Mammary epithelial cell (primary cell): ENCODE results near the gene GPX3.

Experiments
- EZH2 ChIP-seq: IDR thresholded peaks from 2 replicates; pipeline ENCODE4 v1.6.1; 2012; ENCODE audit warnings: low read length, inconsistent platforms, borderline replicate concordance
- TF ChIP-seq, protein P1 (sequence below), 2 donors: IDR thresholded peaks in 1 of 2; conservative IDR thresholded peaks in 1 of 2; 2 replicates each; pipeline ENCODE4 v1.5.1; 2011 to 2012; ENCODE audit warnings: inconsistent platforms in 2 of 2, low read length in 2 of 2, mild to moderate bottlenecking in 2 of 2, control low read depth in 1 of 2, low read depth in 1 of 2; ENCODE audit not compliant: insufficient read depth in 1 of 2; ENCODE audit errors: extremely low read depth in 1 of 2

DNA sequence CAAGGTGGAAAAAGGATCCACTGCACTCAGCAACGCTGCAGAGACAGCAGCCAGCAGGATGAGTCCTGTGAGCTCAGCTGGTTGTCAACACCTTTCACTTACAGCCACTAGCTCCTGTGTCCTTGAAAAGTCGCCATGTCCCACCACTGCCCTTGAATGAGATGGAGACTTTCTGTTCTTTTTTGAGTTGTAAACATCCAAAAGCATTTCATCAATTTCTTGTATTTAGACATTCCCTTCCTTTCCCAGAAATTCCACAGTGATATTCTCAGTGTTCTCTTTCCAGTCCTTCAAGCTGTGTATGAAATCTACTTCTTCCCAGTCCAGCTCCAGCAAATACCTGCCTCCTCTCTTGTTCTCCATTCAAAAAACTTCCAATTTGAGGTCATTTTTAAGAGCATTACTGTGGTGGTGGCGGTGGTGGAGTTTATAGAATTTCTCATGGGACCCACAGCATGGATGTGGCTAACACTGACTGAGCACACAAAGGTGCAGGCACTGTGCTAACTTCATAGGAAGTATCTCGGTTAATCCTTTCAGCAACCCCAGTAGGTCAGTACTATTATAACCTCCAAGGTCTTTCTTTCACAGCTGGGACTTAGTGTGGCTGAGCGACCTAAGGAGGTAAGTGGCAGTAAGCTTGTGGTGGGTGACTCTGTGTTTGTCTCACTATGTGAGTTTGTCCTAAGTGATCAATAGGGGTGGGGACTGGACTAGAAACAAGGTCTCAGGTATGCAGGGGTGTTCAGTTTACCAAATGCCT is 15.0 kb upstream of the GPX3 start:
- no peak for TF ChIP-seq EZH2
- TF ChIP-seq, protein P1, sequence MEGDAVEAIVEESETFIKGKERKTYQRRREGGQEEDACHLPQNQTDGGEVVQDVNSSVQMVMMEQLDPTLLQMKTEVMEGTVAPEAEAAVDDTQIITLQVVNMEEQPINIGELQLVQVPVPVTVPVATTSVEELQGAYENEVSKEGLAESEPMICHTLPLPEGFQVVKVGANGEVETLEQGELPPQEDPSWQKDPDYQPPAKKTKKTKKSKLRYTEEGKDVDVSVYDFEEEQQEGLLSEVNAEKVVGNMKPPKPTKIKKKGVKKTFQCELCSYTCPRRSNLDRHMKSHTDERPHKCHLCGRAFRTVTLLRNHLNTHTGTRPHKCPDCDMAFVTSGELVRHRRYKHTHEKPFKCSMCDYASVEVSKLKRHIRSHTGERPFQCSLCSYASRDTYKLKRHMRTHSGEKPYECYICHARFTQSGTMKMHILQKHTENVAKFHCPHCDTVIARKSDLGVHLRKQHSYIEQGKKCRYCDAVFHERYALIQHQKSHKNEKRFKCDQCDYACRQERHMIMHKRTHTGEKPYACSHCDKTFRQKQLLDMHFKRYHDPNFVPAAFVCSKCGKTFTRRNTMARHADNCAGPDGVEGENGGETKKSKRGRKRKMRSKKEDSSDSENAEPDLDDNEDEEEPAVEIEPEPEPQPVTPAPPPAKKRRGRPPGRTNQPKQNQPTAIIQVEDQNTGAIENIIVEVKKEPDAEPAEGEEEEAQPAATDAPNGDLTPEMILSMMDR (conservative IDR thresholded peaks at IDR 0.05 in 1 of 2, IDR thresholded peaks at IDR 0.05 in 1 of 2; ENCODE audit: extremely low read depth in 1 of 2, insufficient read depth in 1 of 2, low read depth in 1 of 2, low read length in 2 of 2), result no peak
